K562 (cell line): Measurements from ENCODE around the gene LY6G6C. TPM values are rescaled to one million over a fixed set of nuclear protein-coding genes. Genes with fewer than 3 reads are reported as not detected.

ENCODE experiments used
- NCOA6 ChIP-seq: fragments of 450-650 bp; IDR thresholded peaks from 2 replicates; pipeline ENCODE4 v1.6.1; 2017; ENCODE audit warnings: mild to moderate bottlenecking
- SMARCA5 ChIP-seq: fragments of 450-650 bp; IDR thresholded peaks from 2 replicates; pipeline ENCODE4 v1.6.1; 2016
- ZBTB40 ChIP-seq, 2 experiments: fragments of 450-650 bp in 1 of 2; sonication (generic) in 1 of 2; formaldehyde crosslinking in 1 of 2; IDR thresholded peaks; 2 replicates each; pipeline versions ENCODE4 v1.7.1 to v1.9.0; 2016 to 2022; ENCODE audit warnings: inconsistent platforms in 1 of 2, mild to moderate bottlenecking in 1 of 2, missing genetic modification reagents in 1 of 2
- ZNF407 ChIP-seq: fragments of 450-650 bp; IDR thresholded peaks from 2 replicates; pipeline ENCODE4 v1.6.1; 2016; ENCODE audit warnings: low read depth
- ZNF639 ChIP-seq, 2 experiments: fragments of 200-800 bp in 1 of 2; sonication (Bioruptor generic) in 1 of 2; sonication (generic) in 1 of 2; formaldehyde crosslinking in 1 of 2; IDR thresholded peaks in 1 of 2; conservative IDR thresholded peaks in 1 of 2; 2 replicates each; pipeline versions ENCODE4 v1.5.0 to v1.6.1; 2016 to 2020; ENCODE audit warnings: missing compliant biosample characterization in 1 of 2, missing genetic modification characterization in 1 of 2, missing genetic modification reagents in 1 of 2
- ZNF764 ChIP-seq: fragments of 250-450 bp; sonication (Bioruptor Pico); IDR thresholded peaks from 2 replicates; pipeline ENCODE4 v1.4.0; 2020; ENCODE audit warnings: low read depth, mild to moderate bottlenecking, moderate library complexity
- polyA plus RNA-seq, 8 experiments: library from polyadenylated mRNA; depleted of rRNA in 4 of 8; stranded (reverse) in 5 of 8; unstranded in 3 of 8; fragments of >200 nt; fragmentation: Nextera tagmentation in 2 of 8; fragmentation: Illumina TruSeq in 1 of 8; extraction: Ambion mirVana in 2 of 8; extraction: Trizol in 1 of 8; gene quantifications; 2 replicates each; pipeline versions ENCODE4 v1.2.1 to v1.2.3, GENCODE V29; 2011 to 2014; ENCODE audit warnings: inconsistent platforms in 1 of 8, missing spikeins in 1 of 8
- total RNA-seq, 7 experiments: library from RNA; depleted of rRNA in 6 of 7; stranded (reverse); fragments of >200 nt in 6 of 7; fragmentation: Illumina TruSeq in 2 of 7; extraction: Trizol in 2 of 7; gene quantifications; 2 replicates each; pipeline versions ENCODE4 v1.2.1 to v1.2.3, GENCODE V29; 2011 to 2021; ENCODE audit warnings: low replicate concordance in 1 of 7

LY6G6C gene
- total and polyA plus RNA-seq, 9 of the 15 experiments (the other 6 are each of a cell fraction or from before 2014, with no cell fraction given): 0.06 to 0.20 TPM; not detected in 7

GRCh38 chr6:31702819-31703716, 18.5 kb downstream of the LY6G6C start, which contains the start of gene ABHD16A (continued):
- peak; percentile 100 for TF ChIP-seq ZNF407
- 0 out of 2 replicates have a peak, but pooled peaks have one; percentile 16 for TF ChIP-seq SMARCA5
- peak; percentile 73 for TF ChIP-seq ZBTB40 (IDR thresholded peaks at IDR 0.05)
- no peak for TF ChIP-seq ZBTB40 (CRISPR knock-in tag; IDR thresholded peaks at IDR 0.05)
- TF ChIP-seq ZNF764 (CRISPR knock-in tag): 0 out of 2 replicates have a peak, but pooled peaks have one; percentile 45
- TF ChIP-seq ZNF639 (CRISPR knock-in tag; conservative IDR thresholded peaks at IDR 0.05 in 1 of 2, IDR thresholded peaks at IDR 0.05 in 1 of 2): peak in 1 of 2 experiments; percentile 75; a peak in 2 of 4 replicates
- TF ChIP-seq NCOA6: no peak
